Neural crest cell (in vitro differentiated cells): ENCODE data around the gene INSYN1. TPM values are rescaled to one million over a fixed set of nuclear protein-coding genes. Genes with fewer than 3 reads are reported as not detected.

ENCODE experiments used
- DNase-seq: peaks from one replicate; pipeline ENCODE4 v3.0.0; 2021; ENCODE audit warnings: low read depth, mixed read lengths, low spot score
- H3K27ac Mint-ChIP-seq: one replicate; pipeline ENCODE4 v1.8.0; 2021; ENCODE audit warnings: mild to moderate bottlenecking, mixed read lengths; ENCODE audit not compliant: unreplicated experiment
- H3K27me3 Mint-ChIP-seq: 2 replicates; pipeline ENCODE4 v1.8.0; 2021; ENCODE audit warnings: low read depth, mild to moderate bottlenecking, mixed read lengths
- H3K36me3 Mint-ChIP-seq: 2 replicates; pipeline ENCODE4 v1.8.0; 2021; ENCODE audit warnings: low read depth, mild to moderate bottlenecking, mixed read lengths
- H3K4me1 Mint-ChIP-seq: 2 replicates; pipeline ENCODE4 v1.8.0; 2021; ENCODE audit warnings: mixed read lengths
- H3K4me3 Mint-ChIP-seq: one replicate; pipeline ENCODE4 v1.8.0; 2021; ENCODE audit warnings: mild to moderate bottlenecking, mixed read lengths
- H3K9me3 Mint-ChIP-seq: 2 replicates; pipeline ENCODE4 v1.8.0; 2021; ENCODE audit warnings: mixed read lengths
- CTCF ChIP-seq: fragments of 200-600 bp; sonication (generic); conservative IDR thresholded peaks from 2 replicates; pipeline ENCODE4 v1.5.0; 2021; ENCODE audit warnings: antibody characterized with exemption, mild to moderate bottlenecking
- long read RNA-seq: library from polyadenylated mRNA; unstranded; transcript quantifications from one replicate; pipeline ENCODE4 v2.0.0, GENCODE V29; 2020
- total RNA-seq: library from RNA; stranded (reverse); gene quantifications from 2 replicates; pipeline ENCODE4 v1.2.1, GENCODE V29; 2021

INSYN1 gene, protein sequence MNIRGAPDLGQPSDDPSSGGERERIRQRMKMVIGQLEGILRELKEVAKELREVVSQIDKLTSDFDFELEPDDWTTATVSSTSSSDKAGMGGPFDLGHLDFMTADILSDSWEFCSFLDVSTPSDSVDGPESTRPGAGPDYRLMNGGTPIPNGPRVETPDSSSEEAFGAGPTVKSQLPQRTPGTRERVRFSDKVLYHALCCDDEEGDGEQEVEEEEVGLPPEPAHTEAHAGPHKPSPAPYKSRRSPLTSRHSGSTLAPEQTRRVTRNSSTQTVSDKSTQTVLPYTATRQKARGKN
- total RNA-seq, result 9.5 and 9.6 TPM in 2 replicates
- long read RNA-seq, result 0 reads

- TF ChIP-seq CTCF, result no peak
- Mint-ChIP-seq H3K9me3 (no peaks in the 10 kb centered on the region), H3K4me1 (no peaks in the 10 kb centered on the region), H3K27ac (no peak within 1 kb of the TSS), H3K36me3 (no peaks in the 10 kb centered on the region), H3K4me3 (peak within 1 kb of the TSS; percentile 80), H3K27me3 (peaks cover 34% of the 10 kb centered on the region)
- DNase-seq, result peak; percentile 33
Observed at GRCh38 chr15:73753250-73754130, at the start of gene INSYN1. Gene INSYN1, minus strand, starts transcription at chr15:73753351. Its CDS starts 2,221 bp downstream, at chr15:73751130.

DNA sequence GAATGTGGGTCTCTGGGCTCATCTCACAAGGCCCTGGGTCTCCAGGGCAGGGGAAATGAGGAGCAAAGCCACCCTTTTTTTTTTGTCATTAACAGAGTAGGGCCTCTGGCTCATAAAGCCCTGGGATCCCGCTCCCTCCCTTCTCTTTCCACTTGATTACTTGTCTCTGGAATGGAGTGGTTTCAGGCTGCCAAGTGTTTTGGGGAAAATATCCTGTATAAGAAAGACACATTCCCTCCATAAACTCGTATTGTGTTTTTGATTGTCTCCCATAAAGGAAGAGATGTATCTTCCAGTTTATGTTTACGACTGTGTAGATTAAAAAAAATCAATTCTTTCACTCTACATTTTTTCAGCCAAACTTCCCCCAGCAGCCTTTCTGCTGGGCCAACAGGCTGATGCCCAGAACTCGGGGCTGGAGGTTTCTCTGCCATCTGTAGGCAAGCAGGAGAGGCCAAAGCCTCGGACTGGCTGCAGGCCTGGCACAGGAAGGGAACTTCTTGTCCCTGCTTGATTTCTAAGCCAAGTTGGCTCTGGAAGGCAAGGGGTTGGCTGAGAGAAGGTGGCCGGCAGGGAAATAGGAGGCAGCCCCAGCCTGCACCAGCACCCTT is 49.4 kb upstream of the INSYN1 start:
- no peak for DNase-seq
- no peaks in the 10 kb centered on the region for H3K27me3 Mint-ChIP-seq
- no peak overlapping the region for H3K27ac Mint-ChIP-seq
- H3K4me3 Mint-ChIP-seq, result no peak overlapping the region
- no peaks in the 10 kb centered on the region for H3K36me3 Mint-ChIP-seq
- peaks cover 20% of the 10 kb centered on the region for H3K4me1 Mint-ChIP-seq
- H3K9me3 Mint-ChIP-seq, result no peaks in the 10 kb centered on the region
- TF ChIP-seq CTCF, result no peak

DNA sequence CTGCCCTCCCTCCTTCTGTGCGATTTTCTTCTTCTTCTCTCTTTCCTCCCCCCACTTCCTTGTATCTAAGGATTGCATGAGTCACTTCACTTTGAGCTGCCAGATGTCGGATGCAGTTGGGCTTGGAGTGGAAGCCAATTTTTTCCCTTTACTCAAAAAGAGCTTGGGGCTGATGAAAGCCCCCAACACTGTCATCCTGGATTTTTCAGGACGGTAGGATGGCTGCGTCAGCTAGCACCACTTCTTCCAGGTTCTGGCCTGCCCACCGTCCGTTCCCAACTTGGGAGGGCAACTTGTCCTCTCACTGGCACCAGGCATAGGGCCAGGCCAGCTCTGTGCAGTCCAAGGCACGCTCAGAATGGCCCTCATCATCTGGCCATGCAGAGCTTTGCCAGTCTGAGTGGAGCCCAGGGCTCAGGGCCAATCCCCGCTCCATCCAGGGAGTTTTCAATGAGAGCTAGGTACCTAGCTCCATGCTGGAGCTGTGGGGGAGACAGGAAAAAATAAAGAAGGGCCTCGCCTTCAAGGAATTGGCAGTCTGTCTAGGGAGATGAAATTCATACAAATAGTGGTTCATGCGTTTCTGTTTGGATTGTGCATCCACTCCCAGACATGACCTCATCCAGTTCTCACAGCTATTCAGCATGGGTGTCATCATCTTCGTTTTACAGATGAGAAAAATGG is 47.7 kb upstream of the INSYN1 start:
- no peak for DNase-seq
- H3K27me3 Mint-ChIP-seq, result no peaks in the 10 kb centered on the region
- no peak overlapping the region for H3K4me3 Mint-ChIP-seq
- H3K4me1 Mint-ChIP-seq, result peaks cover 16% of the 10 kb centered on the region
- no peaks in the 10 kb centered on the region for H3K36me3 Mint-ChIP-seq
- no peaks in the 10 kb centered on the region for H3K9me3 Mint-ChIP-seq
- H3K27ac Mint-ChIP-seq, result peak overlapping the region; percentile 69
- no peak for TF ChIP-seq CTCF

- Mint-ChIP-seq H3K4me1 (peaks cover 6% of the 10 kb centered on the region), H3K9me3 (no peaks in the 10 kb centered on the region), H3K36me3 (no peaks in the 10 kb centered on the region), H3K27ac (peak overlapping the region; percentile 27), H3K4me3 (no peak overlapping the region), H3K27me3 (no peaks in the 10 kb centered on the region)
- DNase-seq, result no peak
- no peak for TF ChIP-seq CTCF
Observed at GRCh38 chr15:73799466-73799865, 46.3 kb upstream of the INSYN1 start.
